Stimulated activated naive CD8-positive, alpha-beta T cell treated with anti-CD3 and anti-CD28 coated beads, Interleukin-15, amount 100 ng/mL, for 72 hours (primary cell): Measurements from ENCODE around the gene CTAG1B.
"Not testable (repeated sequence)": the region's sequence is repeated elsewhere in the genome, so short reads cannot be mapped to it uniquely, and the experiment has no call there.

Experiments used
- ATAC-seq: fragments of 150-1000 bp; cut with Tn5 transposase; 2 replicates; pipeline ENCODE4 v1.10.0; 2021; ENCODE audit warnings: mild to moderate bottlenecking, moderate library complexity
- DNase-seq, 2 donors: peaks; one replicate each; pipeline ENCODE4 v3.0.0; 2021 to 2022
- H3K27ac Mint-ChIP-seq, 2 donors: one replicate each; pipeline ENCODE4 v1.8.0; 2022; ENCODE audit warnings: mild to moderate bottlenecking in 2 of 2, mixed read lengths in 2 of 2, moderate library complexity in 2 of 2
- H3K27me3 Mint-ChIP-seq: one replicate; pipeline ENCODE4 v1.8.0; 2022; ENCODE audit warnings: mixed read lengths
- H3K4me1 Mint-ChIP-seq: one replicate; pipeline ENCODE4 v1.8.0; 2022; ENCODE audit warnings: mild to moderate bottlenecking, mixed read lengths
- H3K4me3 Mint-ChIP-seq, 2 donors: one replicate each; pipeline ENCODE4 v1.8.0; 2022; ENCODE audit warnings: mild to moderate bottlenecking in 2 of 2, mixed read lengths in 2 of 2, moderate library complexity in 1 of 2
- H3K9me3 Mint-ChIP-seq, 2 donors: one replicate each; pipeline ENCODE4 v1.8.0; 2022; ENCODE audit warnings: mixed read lengths in 2 of 2

Gene CTAG1B

GRCh38 chrX:154648931-154649330, 29.8 kb upstream of the CTAG1B start:
- ATAC-seq (no peak), DNase-seq (no peak)
- Mint-ChIP-seq H3K27me3 (no peaks in the 10 kb centered on the region), H3K9me3 (no peaks in the 10 kb centered on the region), H3K4me3 (no peak overlapping the region), H3K27ac (peak overlapping the region in 1 of 2 donors; percentile 50), H3K4me1 (no peaks in the 10 kb centered on the region)

GRCh38 chrX:154645745-154646378, 26.8 kb upstream of the CTAG1B start:
- H3K27me3 Mint-ChIP-seq, H3K9me3 Mint-ChIP-seq, H3K4me1 Mint-ChIP-seq, H3K27ac Mint-ChIP-seq, H3K4me3 Mint-ChIP-seq, DNase-seq: not testable (repeated sequence)
- ATAC-seq, result peak; percentile 89

GRCh38 chrX:154643708-154644107, 24.6 kb upstream of the CTAG1B start:
- not testable (repeated sequence) for ATAC-seq, H3K4me1 Mint-ChIP-seq, H3K27ac Mint-ChIP-seq, DNase-seq, H3K27me3 Mint-ChIP-seq, H3K4me3 Mint-ChIP-seq, H3K9me3 Mint-ChIP-seq

GRCh38 chrX:154641740-154642139, 22.7 kb upstream of the CTAG1B start:
- H3K27ac Mint-ChIP-seq, H3K4me3 Mint-ChIP-seq, H3K4me1 Mint-ChIP-seq, H3K9me3 Mint-ChIP-seq, H3K27me3 Mint-ChIP-seq, ATAC-seq, DNase-seq: not testable (repeated sequence)

- not testable (repeated sequence) for H3K4me1 Mint-ChIP-seq, H3K9me3 Mint-ChIP-seq, H3K27ac Mint-ChIP-seq, H3K4me3 Mint-ChIP-seq, ATAC-seq, DNase-seq, H3K27me3 Mint-ChIP-seq
Measured at GRCh38 chrX:154633661-154634060, 14.6 kb upstream of the CTAG1B start.

GRCh38 chrX:154630949-154631348, 11.9 kb upstream of the CTAG1B start:
- DNase-seq, H3K4me3 Mint-ChIP-seq, H3K9me3 Mint-ChIP-seq, H3K27me3 Mint-ChIP-seq, ATAC-seq, H3K4me1 Mint-ChIP-seq, H3K27ac Mint-ChIP-seq: not testable (repeated sequence)

- peak; percentile 58 for ATAC-seq
- not testable (repeated sequence) for H3K27ac Mint-ChIP-seq, DNase-seq, H3K27me3 Mint-ChIP-seq, H3K4me3 Mint-ChIP-seq, H3K9me3 Mint-ChIP-seq, H3K4me1 Mint-ChIP-seq
Measured at GRCh38 chrX:154628960-154629359, 9.9 kb upstream of the CTAG1B start.

GRCh38 chrX:154620767-154621414, 1.8 kb upstream of the CTAG1B start:
- H3K27ac Mint-ChIP-seq, H3K4me3 Mint-ChIP-seq, DNase-seq, H3K27me3 Mint-ChIP-seq, H3K9me3 Mint-ChIP-seq, H3K4me1 Mint-ChIP-seq: not testable (repeated sequence)
- ATAC-seq, result peak; percentile 59

GRCh38 chrX:154613586-154613985, 5.5 kb downstream of the CTAG1B start:
- not testable (repeated sequence) for H3K4me1 Mint-ChIP-seq, H3K4me3 Mint-ChIP-seq, H3K9me3 Mint-ChIP-seq, H3K27ac Mint-ChIP-seq, ATAC-seq, H3K27me3 Mint-ChIP-seq, DNase-seq

- H3K4me3 Mint-ChIP-seq, DNase-seq: not testable (repeated sequence)
Measured at GRCh38 chrX:154611146-154611545, 7.9 kb downstream of the CTAG1B start.

GRCh38 chrX:154608823-154609222, 10.3 kb downstream of the CTAG1B start:
- not testable (repeated sequence) for H3K27me3 Mint-ChIP-seq, H3K9me3 Mint-ChIP-seq, ATAC-seq, DNase-seq, H3K4me3 Mint-ChIP-seq, H3K27ac Mint-ChIP-seq
- H3K4me1 Mint-ChIP-seq, result peaks cover 10% of the 10 kb centered on the region

More at GRCh38 chrX:154611146-154611545, 7.9 kb downstream of the CTAG1B start:
- H3K27ac Mint-ChIP-seq, H3K4me1 Mint-ChIP-seq, H3K9me3 Mint-ChIP-seq, ATAC-seq, H3K27me3 Mint-ChIP-seq: not testable (repeated sequence)

- H3K9me3 Mint-ChIP-seq, H3K27me3 Mint-ChIP-seq: not testable (repeated sequence)
- H3K4me1 Mint-ChIP-seq, result peaks cover 10% of the 10 kb centered on the region
Measured at GRCh38 chrX:154607976-154608375, 11.1 kb downstream of the CTAG1B start.

GRCh38 chrX:154607370-154607769, 11.7 kb downstream of the CTAG1B start:
- ATAC-seq (no peak), DNase-seq (no peak)
- Mint-ChIP-seq H3K4me3 (no peak overlapping the region), H3K27me3 (peaks cover 8% of the 10 kb centered on the region), H3K27ac (no peak overlapping the region), H3K4me1 (peaks cover 10% of the 10 kb centered on the region), H3K9me3 (no peaks in the 10 kb centered on the region)

More at GRCh38 chrX:154607976-154608375, 11.1 kb downstream of the CTAG1B start:
- H3K27ac Mint-ChIP-seq, ATAC-seq, H3K4me3 Mint-ChIP-seq, DNase-seq: not testable (repeated sequence)

- Mint-ChIP-seq H3K4me1 (peaks cover 10% of the 10 kb centered on the region), H3K27ac (no peak overlapping the region), H3K9me3 (no peaks in the 10 kb centered on the region), H3K27me3 (peaks cover 8% of the 10 kb centered on the region), H3K4me3 (no peak overlapping the region)
- no peak for DNase-seq
- no peak for ATAC-seq
Measured at GRCh38 chrX:154605566-154605965, 13.5 kb downstream of the CTAG1B start.

GRCh38 chrX:154603438-154604430, 15.3 kb downstream of the CTAG1B start:
- Mint-ChIP-seq H3K27me3 (peaks cover 8% of the 10 kb centered on the region), H3K27ac (no peak overlapping the region), H3K9me3 (no peaks in the 10 kb centered on the region), H3K4me3 (no peak overlapping the region), H3K4me1 (peaks cover 21% of the 10 kb centered on the region)
- no peak for ATAC-seq
- DNase-seq, result no peak
